Measurements from ENCODE around the gene SLC6A11.
A peak's percentile ranks its signal among the peaks of the same experiment; 100 is the strongest.

Gene SLC6A11

GRCh38 chr3:10816019-10816862 is at the start of gene SLC6A11:
TSS of gene SLC6A11 (plus strand) at chr3:10816228. CDS start at chr3:10816266, 38 bp downstream.
- no CpG with 5 or more reads among the region's 96 CpGs for WGBS (ENCODE audit: insufficient coverage, insufficient read length)
- H3K27ac ChIP-seq (ENCODE audit: low read length), result no peak within 1 kb of the TSS
- peaks cover 25% of the 10 kb centered on the region for H3K27me3 ChIP-seq (ENCODE audit: control insufficient read depth, insufficient read depth, low read length)
- H3K4me1 ChIP-seq (ENCODE audit: control insufficient read depth, insufficient read depth, low read length), result peaks cover 2% of the 10 kb centered on the region; the same call in 1 of the 2 replicates
- no peak for DNase-seq (ENCODE audit: low read depth, low spot score)
- H3K9me3 ChIP-seq (ENCODE audit: control insufficient read depth, insufficient read depth, low read length), result no peaks in the 10 kb centered on the region
- no peaks in the 10 kb centered on the region for H3K36me3 ChIP-seq (ENCODE audit: control insufficient read depth, insufficient read depth, low read length)
- peak within 1 kb of the TSS; percentile 40; the same call in 1 of the 2 replicates for H3K4me3 ChIP-seq (ENCODE audit: low read length)

- no peak overlapping the region for H3K27ac ChIP-seq (ENCODE audit: low read length)
- no peaks in the 10 kb centered on the region for H3K4me1 ChIP-seq (ENCODE audit: control insufficient read depth, insufficient read depth, low read length)
- no CpG with 5 or more reads among the region's 10 CpGs for WGBS (ENCODE audit: insufficient coverage, insufficient read length)
- H3K4me3 ChIP-seq (ENCODE audit: low read length), result no peak overlapping the region
- H3K27me3 ChIP-seq (ENCODE audit: control insufficient read depth, insufficient read depth, low read length), result no peaks in the 10 kb centered on the region; the same call in 1 of the 2 replicates
- no peaks in the 10 kb centered on the region for H3K9me3 ChIP-seq (ENCODE audit: control insufficient read depth, insufficient read depth, low read length)
- DNase-seq (ENCODE audit: low read depth, low spot score), result no peak
- H3K36me3 ChIP-seq (ENCODE audit: control insufficient read depth, insufficient read depth, low read length), result no peaks in the 10 kb centered on the region
Measured at GRCh38 chr3:10768708-10769394, 47.2 kb upstream of the SLC6A11 start.

- H3K27ac ChIP-seq (ENCODE audit: low read length), result no peak overlapping the region
- DNase-seq (ENCODE audit: low read depth, low spot score), result no peak
- H3K9me3 ChIP-seq (ENCODE audit: control insufficient read depth, insufficient read depth, low read length), result no peaks in the 10 kb centered on the region
- no peaks in the 10 kb centered on the region for H3K36me3 ChIP-seq (ENCODE audit: control insufficient read depth, insufficient read depth, low read length)
- WGBS (ENCODE audit: insufficient coverage, insufficient read length), result no CpG with 5 or more reads among the region's 11 CpGs
- no peaks in the 10 kb centered on the region; the same call in 1 of the 2 replicates for H3K27me3 ChIP-seq (ENCODE audit: control insufficient read depth, insufficient read depth, low read length)
- no peaks in the 10 kb centered on the region for H3K4me1 ChIP-seq (ENCODE audit: control insufficient read depth, insufficient read depth, low read length)
- H3K4me3 ChIP-seq (ENCODE audit: low read length), result no peak overlapping the region
Measured at GRCh38 chr3:10770547-10770946, 45.5 kb upstream of the SLC6A11 start.

GRCh38 chr3:10770981-10771380 is 45.0 kb upstream of the SLC6A11 start:
- no peaks in the 10 kb centered on the region for H3K4me1 ChIP-seq (ENCODE audit: control insufficient read depth, insufficient read depth, low read length)
- H3K27ac ChIP-seq (ENCODE audit: low read length), result no peak overlapping the region

GRCh38 chr3:10771486-10772270 is 44.4 kb upstream of the SLC6A11 start:
- H3K9me3 ChIP-seq (ENCODE audit: control insufficient read depth, insufficient read depth, low read length), result no peaks in the 10 kb centered on the region
- H3K27ac ChIP-seq (ENCODE audit: low read length), result no peak overlapping the region
- no peak overlapping the region for H3K4me3 ChIP-seq (ENCODE audit: low read length)
- no peak for DNase-seq (ENCODE audit: low read depth, low spot score)
- no peaks in the 10 kb centered on the region for H3K4me1 ChIP-seq (ENCODE audit: control insufficient read depth, insufficient read depth, low read length)
- no peaks in the 10 kb centered on the region for H3K36me3 ChIP-seq (ENCODE audit: control insufficient read depth, insufficient read depth, low read length)
- WGBS (ENCODE audit: insufficient coverage, insufficient read length), result no CpG with 5 or more reads among the region's 10 CpGs
- no peaks in the 10 kb centered on the region; the same call in 1 of the 2 replicates for H3K27me3 ChIP-seq (ENCODE audit: control insufficient read depth, insufficient read depth, low read length)

More at GRCh38 chr3:10770981-10771380, 45.0 kb upstream of the SLC6A11 start:
- no CpG with 5 or more reads among the region's 3 CpGs for WGBS (ENCODE audit: insufficient coverage, insufficient read length)
- no peaks in the 10 kb centered on the region for H3K9me3 ChIP-seq (ENCODE audit: control insufficient read depth, insufficient read depth, low read length)
- H3K36me3 ChIP-seq (ENCODE audit: control insufficient read depth, insufficient read depth, low read length), result no peaks in the 10 kb centered on the region
- no peak for DNase-seq (ENCODE audit: low read depth, low spot score)
- no peaks in the 10 kb centered on the region; the same call in 1 of the 2 replicates for H3K27me3 ChIP-seq (ENCODE audit: control insufficient read depth, insufficient read depth, low read length)
- no peak overlapping the region for H3K4me3 ChIP-seq (ENCODE audit: low read length)

- DNase-seq (ENCODE audit: low read depth, low spot score), result peak; percentile 67
- no peaks in the 10 kb centered on the region for H3K9me3 ChIP-seq (ENCODE audit: control insufficient read depth, insufficient read depth, low read length)
- no peaks in the 10 kb centered on the region for H3K27me3 ChIP-seq (ENCODE audit: control insufficient read depth, insufficient read depth, low read length)
- no peak overlapping the region for H3K27ac ChIP-seq (ENCODE audit: low read length)
- H3K4me3 ChIP-seq (ENCODE audit: low read length), result no peak overlapping the region
- WGBS (ENCODE audit: insufficient coverage, insufficient read length), result no CpG with 5 or more reads among the region's 16 CpGs
- H3K4me1 ChIP-seq (ENCODE audit: control insufficient read depth, insufficient read depth, low read length), result no peaks in the 10 kb centered on the region
- H3K36me3 ChIP-seq (ENCODE audit: control insufficient read depth, insufficient read depth, low read length), result no peaks in the 10 kb centered on the region
Measured at GRCh38 chr3:10772271-10773161, 43.5 kb upstream of the SLC6A11 start.

GRCh38 chr3:10774129-10774670 is 41.8 kb upstream of the SLC6A11 start:
- Histone ChIP-seq H3K27ac (ENCODE audit: low read length) (no peak overlapping the region), H3K9me3 (ENCODE audit: control insufficient read depth, insufficient read depth, low read length) (no peaks in the 10 kb centered on the region), H3K4me3 (ENCODE audit: low read length) (no peak overlapping the region), H3K4me1 (ENCODE audit: control insufficient read depth, insufficient read depth, low read length) (no peaks in the 10 kb centered on the region), H3K27me3 (ENCODE audit: control insufficient read depth, insufficient read depth, low read length) (no peaks in the 10 kb centered on the region), H3K36me3 (ENCODE audit: control insufficient read depth, insufficient read depth, low read length) (no peaks in the 10 kb centered on the region)
- WGBS (ENCODE audit: insufficient coverage, insufficient read length), result no CpG with 5 or more reads among the region's 8 CpGs
- DNase-seq (ENCODE audit: low read depth, low spot score), result no peak

GRCh38 chr3:10774825-10775224 is 41.2 kb upstream of the SLC6A11 start:
- Histone ChIP-seq H3K36me3 (ENCODE audit: control insufficient read depth, insufficient read depth, low read length) (no peaks in the 10 kb centered on the region), H3K27me3 (ENCODE audit: control insufficient read depth, insufficient read depth, low read length) (no peaks in the 10 kb centered on the region), H3K4me1 (ENCODE audit: control insufficient read depth, insufficient read depth, low read length) (no peaks in the 10 kb centered on the region), H3K4me3 (ENCODE audit: low read length) (no peak overlapping the region), H3K9me3 (ENCODE audit: control insufficient read depth, insufficient read depth, low read length) (no peaks in the 10 kb centered on the region), H3K27ac (ENCODE audit: low read length) (no peak overlapping the region)
- no CpG with 5 or more reads among the region's 8 CpGs for WGBS (ENCODE audit: insufficient coverage, insufficient read length)
- no peak for DNase-seq (ENCODE audit: low read depth, low spot score)

- H3K4me1 ChIP-seq (ENCODE audit: control insufficient read depth, insufficient read depth, low read length), result no peaks in the 10 kb centered on the region
- H3K27ac ChIP-seq (ENCODE audit: low read length), result no peak overlapping the region
- no CpG with 5 or more reads among the region's 8 CpGs for WGBS (ENCODE audit: insufficient coverage, insufficient read length)
- no peaks in the 10 kb centered on the region for H3K9me3 ChIP-seq (ENCODE audit: control insufficient read depth, insufficient read depth, low read length)
- DNase-seq (ENCODE audit: low read depth, low spot score), result no peak
- H3K36me3 ChIP-seq (ENCODE audit: control insufficient read depth, insufficient read depth, low read length), result no peaks in the 10 kb centered on the region
- H3K4me3 ChIP-seq (ENCODE audit: low read length), result no peak overlapping the region
- no peaks in the 10 kb centered on the region for H3K27me3 ChIP-seq (ENCODE audit: control insufficient read depth, insufficient read depth, low read length)
Measured at GRCh38 chr3:10775259-10775658, 40.8 kb upstream of the SLC6A11 start.

All from iPS DF 6.9 (cell line).